Adrenal gland (tissue), 12 donors: ENCODE measurements around the gene FMN2. TPM values are rescaled to one million over a fixed set of nuclear protein-coding genes. Genes with fewer than 3 reads are reported as not detected.

Source experiments
- DNase-seq, 7 donors: peaks; one replicate each; pipeline ENCODE4 v3.0.0-alpha.2; 2019 to 2020
- H3K27ac ChIP-seq, 5 donors: fragments of 200-600 bp; sonication (generic) in 4 of 5; 1 replicate in 3 of 5; 2 replicates in 2 of 5; pipeline versions ENCODE4 v1.5.1 to v1.8.0; 2016 to 2020; ENCODE audit warnings: mild to moderate bottlenecking in 1 of 5
- H3K27me3 ChIP-seq: fragments of 200-600 bp; 2 replicates; pipeline ENCODE4 v1.8.0; 2021
- H3K36me3 ChIP-seq, 2 donors: fragments of 200-600 bp; replicated peaks in 1 of 2; 1 replicate in 1 of 2; 2 replicates in 1 of 2; pipeline versions ENCODE4 v1.5.1 to v1.8.0; 2018 to 2022
- H3K4me1 ChIP-seq, 2 donors: fragments of 200-600 bp; replicated peaks in 1 of 2; 1 replicate in 1 of 2; 2 replicates in 1 of 2; pipeline versions ENCODE4 v1.5.1 to v1.8.0; 2018 to 2021
- H3K4me3 ChIP-seq, 4 donors: fragments of 200-600 bp; sonication (generic) in 3 of 4; one replicate each; pipeline ENCODE4 v1.5.1; 2016 to 2018
- H3K9me3 ChIP-seq, 3 donors: fragments of 200-600 bp; sonication (generic) in 1 of 3; replicated peaks in 1 of 3; 1 replicate in 2 of 3; 2 replicates in 1 of 3; pipeline versions ENCODE4 v1.5.1 to v1.8.0; 2016 to 2021
- CTCF ChIP-seq, 6 experiments: fragments of 450-650 bp in 4 of 6; fragments of 200-600 bp in 2 of 6; sonication (generic) in 1 of 6; IDR thresholded peaks; 1 replicate in 5 of 6; 2 replicates in 1 of 6; pipeline versions ENCODE4 v1.5.1 to v1.8.0; 2016 to 2021; ENCODE audit warnings: antibody characterized with exemption in 6 of 6, mild to moderate bottlenecking in 2 of 6, moderate library complexity in 1 of 6
- POLR2A ChIP-seq, 2 donors: fragments of 450-650 bp; IDR thresholded peaks; one replicate each; pipeline ENCODE4 v1.6.1; 2017; ENCODE audit warnings: antibody characterized with exemption in 2 of 2, mild to moderate bottlenecking in 2 of 2, moderate library complexity in 1 of 2
- WGBS, 4 donors: extraction: QIAGEN DNeasy Blood & Tissue Kit in 2 of 4; methylation state at CpG; one replicate each; pipeline versions ENCODE4 v1.1.5 to v1.1.7; 2013 to 2017; 5-methylcytosine and 5-hydroxymethylcytosine counted together
- intact Hi-C, 2 donors: fragments of 100-400 bp; cut with DNase I; formaldehyde crosslinking; loops; one replicate each; pipeline versions ENCODE4 v1.14.1 to v1.15.0; 2022 to 2023
- polyA plus RNA-seq, 3 donors: library from polyadenylated mRNA; stranded (reverse); fragments of 200-250 nt in 2 of 3; fragments of 350-450 nt in 1 of 3; fragmentation: Illumina TruSeq in 1 of 3; extraction: RNeasy Lipid Tissue Mini Kit (QIAGEN cat#74804) in 1 of 3; gene quantifications; one replicate each; pipeline ENCODE4 v1.2.3, GENCODE V29; 2013 to 2014
- total RNA-seq, 9 donors: library from RNA; depleted of rRNA in 4 of 9; stranded (reverse); fragments of >200 nt in 4 of 9; fragments of 120-200 nt in 1 of 9; fragmentation: NEBNext Ultra II Directional in 1 of 9; extraction: Animal tissue kit (Norgen Biotek cat#: 25700) in 1 of 9; gene quantifications; one replicate each; pipeline versions ENCODE4 v1.1.0 to v1.2.4, GENCODE V29; 2013 to 2023
- donor health status: healthy with polysubstance abuse.
- donor health status: Bipolar disorder and iron deficiency.
- donor health status: DM: yes; HTN: yes; CAD: no.
- donor health status: DM: no; HTN: no; CAD: no.
- donor health status: DM: no; HTN: no; CAD: no.
- donor health status: DM: yes; HTN: yes; CAD: no.

The FMN2 gene
- total and polyA plus RNA-seq, 12 donors, result 0.69 to 9.8 (median 3.1) TPM

GRCh38 chr1:240128366-240128765 is 36.7 kb downstream of the FMN2 start:
- intact Hi-C loops, result no loop called here
- no peak for TF ChIP-seq POLR2A (IDR thresholded peaks at IDR 0.05)
- no peak for TF ChIP-seq CTCF (IDR thresholded peaks at IDR 0.05)
- WGBS, 4 donors, result 90 to 96% (median 93%) methylated on average over 2 of the region's 2 CpGs
- DNase-seq, result no peak
- no peak overlapping the region for H3K27ac ChIP-seq
- no peaks in the 10 kb centered on the region for H3K9me3 ChIP-seq
- H3K4me3 ChIP-seq, result no peak overlapping the region
- no peaks in the 10 kb centered on the region for H3K27me3 ChIP-seq
- no peaks in the 10 kb centered on the region for H3K36me3 ChIP-seq
- H3K4me1 ChIP-seq, result no peaks in the 10 kb centered on the region

- WGBS, 4 donors, result 94 to 96% (median 96%) methylated on average over 1 of the region's 1 CpG
- no peak for TF ChIP-seq POLR2A (IDR thresholded peaks at IDR 0.05)
- no peak for TF ChIP-seq CTCF (IDR thresholded peaks at IDR 0.05)
- Histone ChIP-seq H3K4me1 (no peaks in the 10 kb centered on the region), H3K27ac (no peak overlapping the region), H3K9me3 (no peaks in the 10 kb centered on the region), H3K4me3 (no peak overlapping the region), H3K27me3 (no peaks in the 10 kb centered on the region), H3K36me3 (no peaks in the 10 kb centered on the region)
- intact Hi-C loops, result no loop called here
- DNase-seq, result no peak
Observed at GRCh38 chr1:240134113-240134512, 42.4 kb downstream of the FMN2 start.

GRCh38 chr1:240134596-240134995 is 42.9 kb downstream of the FMN2 start:
- Histone ChIP-seq H3K27me3 (no peaks in the 10 kb centered on the region), H3K9me3 (no peaks in the 10 kb centered on the region), H3K27ac (no peak overlapping the region), H3K4me3 (no peak overlapping the region), H3K36me3 (no peaks in the 10 kb centered on the region), H3K4me1 (no peaks in the 10 kb centered on the region)
- intact Hi-C loops, result no loop called here
- TF ChIP-seq CTCF (IDR thresholded peaks at IDR 0.05) (no peak), POLR2A (IDR thresholded peaks at IDR 0.05) (no peak)
- WGBS, 4 donors, result 65 to 84% (median 79%) methylated on average over 2 of the region's 2 CpGs
- no peak for DNase-seq

GRCh38 chr1:240136402-240136801 is 44.7 kb downstream of the FMN2 start:
- Histone ChIP-seq H3K9me3 (no peaks in the 10 kb centered on the region), H3K4me3 (no peak overlapping the region), H3K27me3 (no peaks in the 10 kb centered on the region), H3K27ac (no peak overlapping the region), H3K4me1 (no peaks in the 10 kb centered on the region), H3K36me3 (no peaks in the 10 kb centered on the region)
- DNase-seq, result no peak
- TF ChIP-seq POLR2A (IDR thresholded peaks at IDR 0.05) (no peak), CTCF (IDR thresholded peaks at IDR 0.05) (no peak)
- intact Hi-C loops, result no loop called here
- WGBS, 4 donors, result 70 to 79% (median 77%) methylated on average over 3 of the region's 3 CpGs
